Coronary artery (tissue), 2 donors: ENCODE measurements around the gene TRPV3.

Experiments
- DNase-seq: peaks from one replicate; pipeline ENCODE4 v3.0.0-alpha.2; 2017; ENCODE audit warnings: low spot score
- H3K27ac ChIP-seq, 2 donors: fragments of 200-600 bp; sonication (generic); one replicate each; pipeline ENCODE4 v1.5.1; 2016 to 2019
- H3K4me3 ChIP-seq: fragments of 200-600 bp; sonication (generic); 2 replicates; pipeline ENCODE4 v1.5.1; 2016; ENCODE audit warnings: mild to moderate bottlenecking, moderate library complexity
- TF ChIP-seq, protein P1 (sequence below): fragments of 200-600 bp; sonication (generic); IDR thresholded peaks from one replicate; pipeline ENCODE4 v1.5.1; 2019; ENCODE audit warnings: antibody characterized with exemption

Gene TRPV3

GRCh38 chr17:3546997-3547396, 10.6 kb downstream of the TRPV3 start:
- TF ChIP-seq, protein P1, sequence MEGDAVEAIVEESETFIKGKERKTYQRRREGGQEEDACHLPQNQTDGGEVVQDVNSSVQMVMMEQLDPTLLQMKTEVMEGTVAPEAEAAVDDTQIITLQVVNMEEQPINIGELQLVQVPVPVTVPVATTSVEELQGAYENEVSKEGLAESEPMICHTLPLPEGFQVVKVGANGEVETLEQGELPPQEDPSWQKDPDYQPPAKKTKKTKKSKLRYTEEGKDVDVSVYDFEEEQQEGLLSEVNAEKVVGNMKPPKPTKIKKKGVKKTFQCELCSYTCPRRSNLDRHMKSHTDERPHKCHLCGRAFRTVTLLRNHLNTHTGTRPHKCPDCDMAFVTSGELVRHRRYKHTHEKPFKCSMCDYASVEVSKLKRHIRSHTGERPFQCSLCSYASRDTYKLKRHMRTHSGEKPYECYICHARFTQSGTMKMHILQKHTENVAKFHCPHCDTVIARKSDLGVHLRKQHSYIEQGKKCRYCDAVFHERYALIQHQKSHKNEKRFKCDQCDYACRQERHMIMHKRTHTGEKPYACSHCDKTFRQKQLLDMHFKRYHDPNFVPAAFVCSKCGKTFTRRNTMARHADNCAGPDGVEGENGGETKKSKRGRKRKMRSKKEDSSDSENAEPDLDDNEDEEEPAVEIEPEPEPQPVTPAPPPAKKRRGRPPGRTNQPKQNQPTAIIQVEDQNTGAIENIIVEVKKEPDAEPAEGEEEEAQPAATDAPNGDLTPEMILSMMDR: no peak
- no peak overlapping the region for H3K4me3 ChIP-seq
- peak; percentile 63 for DNase-seq
- H3K27ac ChIP-seq: no peak overlapping the region

GRCh38 chr17:3546521-3546920, 11.1 kb downstream of the TRPV3 start:
- no peak overlapping the region for H3K4me3 ChIP-seq
- TF ChIP-seq, protein P1: no peak
- H3K27ac ChIP-seq: no peak overlapping the region
- peak; percentile 36 for DNase-seq

GRCh38 chr17:3545151-3545550, 12.5 kb downstream of the TRPV3 start:
- DNase-seq: no peak
- TF ChIP-seq, protein P1: no peak
- Histone ChIP-seq H3K4me3 (no peak overlapping the region), H3K27ac (no peak overlapping the region)

GRCh38 chr17:3544365-3544764, 13.2 kb downstream of the TRPV3 start:
- TF ChIP-seq, protein P1: no peak
- Histone ChIP-seq H3K27ac (no peak overlapping the region), H3K4me3 (no peak overlapping the region)
- DNase-seq: no peak

GRCh38 chr17:3543453-3543852, 14.2 kb downstream of the TRPV3 start:
- TF ChIP-seq, protein P1: no peak
- no peak overlapping the region for H3K4me3 ChIP-seq
- no peak for DNase-seq
- no peak overlapping the region for H3K27ac ChIP-seq

DNA sequence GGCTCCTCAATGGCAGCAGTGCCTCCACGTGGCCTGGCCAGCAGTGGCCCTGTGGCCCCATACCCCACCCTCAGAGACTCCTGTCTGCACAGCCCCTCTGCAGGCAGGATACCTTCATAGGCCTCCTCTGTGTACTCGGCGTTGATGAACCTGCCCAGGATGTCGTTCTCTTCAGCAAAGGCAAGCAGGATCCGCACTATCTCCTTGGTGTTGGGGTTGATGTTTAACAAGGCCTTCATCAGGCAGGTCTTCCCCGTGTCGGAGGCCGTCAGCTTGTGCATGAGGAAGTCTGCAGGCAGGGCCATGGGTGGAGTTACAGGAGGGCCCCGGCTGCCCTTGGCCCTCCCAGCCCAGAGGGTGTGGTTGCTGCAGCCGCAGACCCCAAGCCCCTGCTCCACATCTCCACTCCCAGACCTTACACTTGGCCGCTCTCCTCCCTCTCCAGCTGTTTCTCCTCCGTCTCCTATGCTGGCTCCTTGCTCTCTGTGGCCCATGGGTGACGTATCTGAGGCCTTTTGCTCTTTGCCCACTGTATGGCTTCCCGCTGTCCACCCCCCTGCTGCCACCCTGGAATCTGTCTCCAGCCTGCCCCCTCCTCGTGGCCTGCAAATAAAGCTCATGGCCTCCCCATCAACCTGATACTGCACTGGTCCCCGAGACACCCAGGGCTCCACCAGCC, 15.1 kb downstream of the TRPV3 start:
- Histone ChIP-seq H3K27ac (no peak overlapping the region), H3K4me3 (no peak overlapping the region)
- DNase-seq: no peak
- TF ChIP-seq, protein P1: no peak

GRCh38 chr17:3539881-3540540, 17.6 kb downstream of the TRPV3 start:
- no peak overlapping the region for H3K4me3 ChIP-seq
- H3K27ac ChIP-seq: no peak overlapping the region
- DNase-seq: no peak
- TF ChIP-seq, protein P1: no peak
